WERI-Rb-1 (cell line): ENCODE measurements around the gene GLS.

Experiments used
- DNase-seq: peaks from one replicate; pipeline ENCODE4 v3.0.0-alpha.2; 2020
- H3K27ac ChIP-seq: fragments of 250-450 bp; sonication (Bioruptor Pico); 2 replicates; pipeline ENCODE4 v1.5.1; 2020; ENCODE audit warnings: mild to moderate bottlenecking, moderate library complexity
- H3K27me3 ChIP-seq: fragments of 250-450 bp; sonication (Bioruptor Pico); 2 replicates; pipeline ENCODE4 v1.5.1; 2021; ENCODE audit warnings: mild to moderate bottlenecking, low read depth, moderate library complexity; ENCODE audit not compliant: insufficient read depth, severe bottlenecking
- H3K36me3 ChIP-seq: fragments of 250-450 bp; sonication (Bioruptor Pico); 2 replicates; pipeline ENCODE4 v1.5.1; 2020; ENCODE audit warnings: mild to moderate bottlenecking, moderate library complexity
- H3K4me3 ChIP-seq: 2 replicates; pipeline ENCODE4 v1.5.1; 2011; ENCODE audit warnings: low read depth, mild to moderate bottlenecking, control low read depth, low read length
- H3K9me3 ChIP-seq: fragments of 250-450 bp; sonication (Bioruptor Pico); 2 replicates; pipeline ENCODE4 v1.5.1; 2021; ENCODE audit warnings: mild to moderate bottlenecking, moderate library complexity; ENCODE audit not compliant: severe bottlenecking
- TF ChIP-seq, protein P1 (sequence below): IDR thresholded peaks from 2 replicates; pipeline ENCODE4 v1.5.1; 2011; ENCODE audit warnings: low read depth, mild to moderate bottlenecking, control low read depth, inconsistent platforms, low read length

Gene GLS

DNA sequence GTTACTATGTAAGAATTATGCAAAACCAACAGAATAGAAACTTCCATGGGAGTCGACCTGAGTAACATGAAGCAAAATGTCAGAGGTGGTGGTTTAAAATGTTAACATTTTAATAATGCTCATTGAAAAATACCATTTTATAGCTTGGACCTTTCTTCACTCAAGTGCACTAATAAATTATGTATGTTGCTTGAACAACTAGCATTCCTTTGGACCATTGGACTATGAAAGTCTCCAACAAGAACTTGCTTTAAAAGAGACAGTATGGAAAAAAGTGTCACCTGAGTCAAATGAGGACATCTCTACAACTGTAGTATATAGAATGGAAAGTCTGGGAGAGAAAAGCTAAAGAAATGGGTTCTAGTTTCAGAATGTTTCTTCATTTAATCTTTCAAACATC lies 51.9 kb downstream of the GLS start:
- H3K36me3 ChIP-seq = peaks cover 7% of the 10 kb centered on the region
- no peaks in the 10 kb centered on the region for H3K9me3 ChIP-seq
- TF ChIP-seq, protein P1, sequence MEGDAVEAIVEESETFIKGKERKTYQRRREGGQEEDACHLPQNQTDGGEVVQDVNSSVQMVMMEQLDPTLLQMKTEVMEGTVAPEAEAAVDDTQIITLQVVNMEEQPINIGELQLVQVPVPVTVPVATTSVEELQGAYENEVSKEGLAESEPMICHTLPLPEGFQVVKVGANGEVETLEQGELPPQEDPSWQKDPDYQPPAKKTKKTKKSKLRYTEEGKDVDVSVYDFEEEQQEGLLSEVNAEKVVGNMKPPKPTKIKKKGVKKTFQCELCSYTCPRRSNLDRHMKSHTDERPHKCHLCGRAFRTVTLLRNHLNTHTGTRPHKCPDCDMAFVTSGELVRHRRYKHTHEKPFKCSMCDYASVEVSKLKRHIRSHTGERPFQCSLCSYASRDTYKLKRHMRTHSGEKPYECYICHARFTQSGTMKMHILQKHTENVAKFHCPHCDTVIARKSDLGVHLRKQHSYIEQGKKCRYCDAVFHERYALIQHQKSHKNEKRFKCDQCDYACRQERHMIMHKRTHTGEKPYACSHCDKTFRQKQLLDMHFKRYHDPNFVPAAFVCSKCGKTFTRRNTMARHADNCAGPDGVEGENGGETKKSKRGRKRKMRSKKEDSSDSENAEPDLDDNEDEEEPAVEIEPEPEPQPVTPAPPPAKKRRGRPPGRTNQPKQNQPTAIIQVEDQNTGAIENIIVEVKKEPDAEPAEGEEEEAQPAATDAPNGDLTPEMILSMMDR = no peak
- H3K27me3 ChIP-seq = no peaks in the 10 kb centered on the region
- H3K4me3 ChIP-seq = no peak overlapping the region
- no peak for DNase-seq
- H3K27ac ChIP-seq = no peak overlapping the region

DNA sequence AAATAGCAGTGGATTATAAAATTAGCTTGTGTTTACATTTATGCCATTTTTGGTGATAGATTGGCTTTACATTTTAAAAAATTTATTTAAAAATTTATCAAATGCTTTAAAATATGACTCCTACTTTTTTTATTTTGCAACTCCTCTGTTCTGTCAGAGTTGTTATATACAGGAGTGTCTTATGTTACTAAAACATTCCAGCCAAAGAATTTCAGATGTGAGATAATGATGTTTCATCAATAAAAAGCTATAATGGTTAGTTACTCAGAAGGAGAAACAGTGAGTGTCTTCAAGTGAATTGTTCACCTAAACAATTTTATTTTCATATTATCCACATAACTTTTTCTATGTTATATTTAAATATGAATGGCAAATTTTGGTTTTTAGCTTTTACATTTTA lies 52.7 kb downstream of the GLS start:
- Histone ChIP-seq H3K9me3 (no peaks in the 10 kb centered on the region), H3K36me3 (peaks cover 2% of the 10 kb centered on the region; the same call in 1 of the 2 replicates), H3K27ac (no peak overlapping the region), H3K27me3 (no peaks in the 10 kb centered on the region), H3K4me3 (no peak overlapping the region)
- DNase-seq = no peak
- TF ChIP-seq, protein P1 = no peak

DNA sequence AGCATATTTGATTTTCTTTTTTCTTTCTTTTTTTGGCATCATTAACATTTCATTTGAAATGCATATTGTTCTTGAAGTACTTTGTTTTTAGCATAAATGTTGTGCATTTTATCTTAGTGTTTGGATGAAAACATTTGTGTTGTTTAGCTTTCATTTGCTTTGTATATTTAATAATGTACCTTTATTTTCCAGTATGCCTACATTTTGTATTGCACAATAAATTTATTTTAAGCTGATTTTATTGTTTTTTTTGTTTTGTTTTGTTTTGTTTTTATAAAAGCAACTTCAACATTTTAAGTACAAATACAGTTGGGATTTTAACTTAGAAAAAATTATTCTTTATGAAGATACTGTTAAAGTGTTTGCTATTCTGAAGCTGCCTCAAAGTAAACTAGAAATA lies 54.4 kb downstream of the GLS start:
- no peak overlapping the region for H3K4me3 ChIP-seq

DNA sequence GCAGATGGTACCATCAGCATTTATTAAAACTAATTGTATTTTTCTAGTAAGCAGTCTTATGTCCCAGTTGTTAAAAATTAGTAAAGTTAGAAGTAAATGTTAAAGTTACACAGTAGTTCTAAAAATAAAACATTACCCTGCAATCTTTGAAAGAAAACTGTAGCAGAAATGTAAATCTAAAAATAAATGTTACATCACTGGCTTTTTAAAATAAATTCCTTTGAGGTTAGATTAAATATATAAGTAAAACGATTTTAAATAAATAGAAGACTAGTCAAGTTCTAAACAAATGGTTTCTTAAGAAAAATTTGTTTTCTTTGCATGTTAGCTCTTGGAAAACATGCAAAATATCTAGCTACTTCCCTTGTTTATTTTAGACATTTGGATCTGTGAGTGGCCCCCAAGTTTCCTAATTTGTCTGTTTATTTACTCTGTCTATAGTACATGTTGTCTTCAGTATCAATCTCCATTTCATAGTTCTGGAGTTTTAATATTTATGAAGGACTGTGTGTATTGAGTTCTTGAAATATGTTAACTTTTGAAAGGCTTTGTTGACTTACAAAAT lies 58.2 kb downstream of the GLS start:
- no peaks in the 10 kb centered on the region for H3K9me3 ChIP-seq
- DNase-seq = no peak
- H3K27me3 ChIP-seq = no peaks in the 10 kb centered on the region
- no peak overlapping the region for H3K4me3 ChIP-seq
- H3K27ac ChIP-seq = no peak overlapping the region
- no peaks in the 10 kb centered on the region for H3K36me3 ChIP-seq
- TF ChIP-seq, protein P1 = no peak

More for the DNA sequence above, 54.4 kb downstream of the GLS start:
- H3K27me3 ChIP-seq = no peaks in the 10 kb centered on the region
- no peaks in the 10 kb centered on the region for H3K9me3 ChIP-seq
- no peak overlapping the region for H3K27ac ChIP-seq
- no peaks in the 10 kb centered on the region for H3K36me3 ChIP-seq
- TF ChIP-seq, protein P1 = no peak
- no peak for DNase-seq

DNA sequence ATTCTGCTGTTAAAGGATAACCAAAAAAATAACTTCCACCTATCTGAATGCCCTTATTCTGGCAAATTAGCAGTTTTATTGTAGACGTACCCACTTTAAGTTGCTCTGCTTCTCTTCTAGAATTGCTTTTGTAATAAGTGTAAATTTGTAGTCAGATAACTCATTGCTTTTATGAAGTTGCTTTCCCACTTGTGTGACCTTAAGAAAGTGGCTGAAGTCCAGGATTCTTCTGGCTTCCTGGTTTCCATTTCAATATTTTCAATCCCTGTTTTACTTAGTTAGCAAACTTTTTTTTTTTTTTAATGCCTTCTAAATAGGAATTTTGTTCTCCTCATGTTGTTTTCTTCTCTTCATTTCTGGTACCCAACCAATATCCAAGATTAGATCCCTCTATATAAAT lies 59.8 kb downstream of the GLS start:
- Histone ChIP-seq H3K36me3 (no peaks in the 10 kb centered on the region), H3K9me3 (no peaks in the 10 kb centered on the region), H3K27me3 (no peaks in the 10 kb centered on the region), H3K4me3 (no peak overlapping the region), H3K27ac (no peak overlapping the region)
- DNase-seq = no peak
- TF ChIP-seq, protein P1 = no peak

DNA sequence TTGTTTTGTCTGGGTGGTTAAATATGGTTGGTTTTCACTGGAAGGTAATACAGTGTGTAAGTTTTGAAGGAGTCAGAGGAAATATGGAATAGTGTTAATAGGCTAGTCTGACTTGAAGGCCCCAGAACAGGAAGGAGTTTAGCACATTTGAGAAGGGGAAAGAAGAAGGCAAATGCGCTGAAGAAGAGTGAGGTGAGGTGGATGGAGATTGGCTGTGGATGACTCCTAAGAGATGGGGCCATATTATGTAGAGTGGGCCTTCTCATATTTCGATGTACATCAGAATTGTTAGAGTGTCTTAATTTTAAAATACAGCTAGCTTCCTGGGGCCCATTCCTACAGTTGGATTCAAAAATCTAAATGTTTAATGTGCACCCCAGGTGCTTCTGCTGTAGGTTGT lies 61.0 kb downstream of the GLS start:
- no peaks in the 10 kb centered on the region for H3K27me3 ChIP-seq
- no peak overlapping the region for H3K27ac ChIP-seq
- no peaks in the 10 kb centered on the region for H3K36me3 ChIP-seq
- DNase-seq = no peak
- TF ChIP-seq, protein P1 = no peak
- H3K9me3 ChIP-seq = no peaks in the 10 kb centered on the region
- H3K4me3 ChIP-seq = no peak overlapping the region
